Activated CD4-positive, alpha-beta T cell treated with anti-CD3 and anti-CD28 coated beads, Interleukin-2, Interleukin-6, amounts not matched to agents 100 ng/mL and 50 ng/mL, durations not matched to agents 16 hours and 8 hours (primary cell): ENCODE results near the gene NACA2.

ENCODE experiments used
- DNase-seq: peaks from one replicate; pipeline ENCODE4 v3.0.0-alpha.2; 2020

The NACA2 gene

DNA sequence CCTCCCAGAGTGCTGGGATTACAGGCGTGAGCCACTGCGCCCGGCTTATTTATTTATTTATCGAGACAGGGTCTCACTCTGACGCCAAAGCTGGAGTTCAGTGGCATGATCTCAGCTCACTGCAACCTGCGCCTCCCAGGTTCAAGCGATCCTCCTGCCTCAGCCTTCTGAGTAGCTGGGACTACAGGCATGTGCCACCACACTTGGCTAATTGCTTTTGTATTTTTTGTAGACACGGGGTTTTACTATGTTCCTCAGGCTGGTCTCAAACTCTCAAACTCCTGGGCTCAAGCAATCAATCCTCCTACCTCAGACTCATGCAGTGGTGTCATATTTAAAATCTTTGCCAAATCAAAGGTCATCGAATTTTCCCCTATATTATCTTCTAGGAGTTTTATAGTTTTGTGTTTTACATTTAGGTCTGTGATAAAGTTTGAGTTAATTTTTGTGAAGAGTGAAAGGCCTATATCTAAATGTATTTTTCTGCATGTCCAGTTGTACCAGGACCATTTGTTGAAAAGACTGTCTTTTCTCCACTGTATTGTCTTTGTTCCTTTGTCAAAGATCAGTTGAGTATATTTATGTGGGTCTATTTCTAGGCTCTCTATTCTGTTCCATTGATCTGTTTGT lies 47.1 kb downstream of the NACA2 start:
- DNase-seq = no peak

DNA sequence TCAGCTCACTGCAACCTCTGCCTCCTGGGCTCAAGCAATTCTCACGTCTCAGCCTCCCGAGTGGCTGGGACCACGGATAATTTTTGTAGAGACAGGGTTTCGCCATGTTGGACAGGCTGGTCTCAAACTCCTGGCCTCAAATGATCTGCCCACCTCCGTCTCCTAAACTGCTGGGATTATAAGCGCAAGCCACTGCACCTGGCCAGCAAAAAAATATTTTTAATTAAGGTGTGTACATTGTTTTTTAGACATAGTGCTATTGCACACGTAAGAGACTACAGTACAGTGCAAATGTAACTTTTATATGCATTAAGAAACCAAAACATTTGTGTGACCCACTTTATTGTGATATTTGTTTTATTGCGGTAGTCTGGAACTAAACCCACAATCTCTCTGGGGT lies 49.0 kb downstream of the NACA2 start:
- DNase-seq = no peak

DNA sequence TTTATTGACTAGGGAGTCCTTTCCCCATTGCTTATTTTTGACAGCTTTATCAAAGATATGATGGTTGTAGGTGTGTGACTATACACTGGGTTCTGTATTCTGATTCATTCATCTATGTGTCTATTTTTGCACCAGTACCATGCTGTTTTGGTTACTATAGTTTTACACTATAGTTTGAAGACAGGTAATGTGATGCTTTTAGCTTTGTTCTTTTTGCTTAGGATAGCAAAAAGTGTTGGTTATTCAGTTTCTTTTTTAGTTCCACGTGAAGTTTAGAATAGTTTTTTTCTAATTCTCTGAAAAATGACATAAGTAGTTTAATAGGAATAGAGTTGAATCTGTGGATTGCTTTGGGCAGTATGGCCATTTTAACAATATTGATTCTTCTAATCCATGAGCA lies 50.1 kb downstream of the NACA2 start:
- no peak for DNase-seq
